C4-2B (cell line): ENCODE data around the gene ZNF385A.

Source experiments
- ZFX ChIP-seq: fragments of 450-650 bp; IDR thresholded peaks from 2 replicates; pipeline ENCODE4 v1.6.1; 2017
- TF ChIP-seq, protein P1 (sequence below): fragments of 450-650 bp; conservative IDR thresholded peaks from 2 replicates; pipeline ENCODE4 v1.5.1; 2017; ENCODE audit warnings: mild to moderate bottlenecking

GRCh38 chr12:54423816-54424150 is 39.2 kb upstream of the ZNF385A start:
- TF ChIP-seq, protein P1, sequence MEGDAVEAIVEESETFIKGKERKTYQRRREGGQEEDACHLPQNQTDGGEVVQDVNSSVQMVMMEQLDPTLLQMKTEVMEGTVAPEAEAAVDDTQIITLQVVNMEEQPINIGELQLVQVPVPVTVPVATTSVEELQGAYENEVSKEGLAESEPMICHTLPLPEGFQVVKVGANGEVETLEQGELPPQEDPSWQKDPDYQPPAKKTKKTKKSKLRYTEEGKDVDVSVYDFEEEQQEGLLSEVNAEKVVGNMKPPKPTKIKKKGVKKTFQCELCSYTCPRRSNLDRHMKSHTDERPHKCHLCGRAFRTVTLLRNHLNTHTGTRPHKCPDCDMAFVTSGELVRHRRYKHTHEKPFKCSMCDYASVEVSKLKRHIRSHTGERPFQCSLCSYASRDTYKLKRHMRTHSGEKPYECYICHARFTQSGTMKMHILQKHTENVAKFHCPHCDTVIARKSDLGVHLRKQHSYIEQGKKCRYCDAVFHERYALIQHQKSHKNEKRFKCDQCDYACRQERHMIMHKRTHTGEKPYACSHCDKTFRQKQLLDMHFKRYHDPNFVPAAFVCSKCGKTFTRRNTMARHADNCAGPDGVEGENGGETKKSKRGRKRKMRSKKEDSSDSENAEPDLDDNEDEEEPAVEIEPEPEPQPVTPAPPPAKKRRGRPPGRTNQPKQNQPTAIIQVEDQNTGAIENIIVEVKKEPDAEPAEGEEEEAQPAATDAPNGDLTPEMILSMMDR, result no peak
- TF ChIP-seq ZFX, result no peak
